HFFc6 (cell line): ENCODE data around the gene HIPK2. TPM values are rescaled to one million over a fixed set of nuclear protein-coding genes. Genes with fewer than 3 reads are reported as not detected.

Source experiments
- DNase-seq: peaks from one replicate; pipeline ENCODE4 v3.0.0-alpha.2; 2018
- H3K27ac Mint-ChIP-seq: 2 replicates; pipeline ENCODE4 v1.8.0; 2020; ENCODE audit warnings: mild to moderate bottlenecking, mixed read lengths
- H3K27me3 Mint-ChIP-seq: 2 replicates; pipeline ENCODE4 v1.8.0; 2021; ENCODE audit warnings: mild to moderate bottlenecking, moderate library complexity, mixed read lengths; ENCODE audit not compliant: insufficient read depth
- H3K36me3 Mint-ChIP-seq: 2 replicates; pipeline ENCODE4 v1.8.0; 2021; ENCODE audit warnings: low read depth, mixed read lengths
- H3K4me1 Mint-ChIP-seq: 2 replicates; pipeline ENCODE4 v1.8.0; 2020; ENCODE audit warnings: low read depth, mixed read lengths
- H3K4me3 Mint-ChIP-seq: 2 replicates; pipeline ENCODE4 v1.8.0; 2020; ENCODE audit warnings: mild to moderate bottlenecking, moderate library complexity, mixed read lengths
- H3K9me3 Mint-ChIP-seq: 2 replicates; pipeline ENCODE4 v1.8.0; 2020; ENCODE audit warnings: mild to moderate bottlenecking, mixed read lengths
- total RNA-seq, 6 experiments: library from RNA; stranded (reverse); fragmentation: NEBNext Ultra II Directional; extraction: Animal tissue kit (Norgen Biotek cat#: 25700); gene quantifications; 2 replicates in 1 of 6; 3 replicates in 5 of 6; pipeline ENCODE4 v1.2.3, GENCODE V29; 2021
- TF ChIP-seq, protein P1 (sequence below): fragments of 200-600 bp; sonication (generic); IDR thresholded peaks from 2 replicates; pipeline ENCODE4 v1.5.0; 2021; ENCODE audit warnings: antibody characterized with exemption, mild to moderate bottlenecking

Gene HIPK2
- total RNA-seq, 6 experiments from 2014 or later = 14.6 to 33.4 (median 31.4) TPM

DNA sequence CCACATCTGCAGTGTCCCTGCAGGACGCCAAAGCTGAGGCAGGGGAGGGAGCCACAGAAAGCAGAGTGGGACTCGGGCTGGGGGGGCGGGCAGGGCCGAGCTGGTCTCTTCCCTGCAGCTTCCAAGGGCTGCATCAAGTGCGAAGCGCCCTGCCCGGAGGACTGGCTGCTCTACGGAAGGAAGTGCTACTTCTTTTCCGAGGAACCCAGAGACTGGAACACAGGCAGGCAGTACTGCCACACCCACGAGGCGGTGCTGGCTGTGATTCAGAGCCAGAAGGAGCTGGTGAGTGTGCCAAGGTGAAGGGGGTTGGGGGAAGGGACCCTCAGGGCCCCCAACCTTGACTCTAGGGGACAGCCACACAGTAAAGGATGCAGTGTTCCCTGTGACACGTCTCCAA lies 237.6 kb downstream of the HIPK2 start:
- H3K36me3 Mint-ChIP-seq = no peaks in the 10 kb centered on the region
- no peaks in the 10 kb centered on the region for H3K4me1 Mint-ChIP-seq
- no peak overlapping the region for H3K27ac Mint-ChIP-seq
- H3K27me3 Mint-ChIP-seq = peaks cover 44% of the 10 kb centered on the region
- TF ChIP-seq, protein P1, sequence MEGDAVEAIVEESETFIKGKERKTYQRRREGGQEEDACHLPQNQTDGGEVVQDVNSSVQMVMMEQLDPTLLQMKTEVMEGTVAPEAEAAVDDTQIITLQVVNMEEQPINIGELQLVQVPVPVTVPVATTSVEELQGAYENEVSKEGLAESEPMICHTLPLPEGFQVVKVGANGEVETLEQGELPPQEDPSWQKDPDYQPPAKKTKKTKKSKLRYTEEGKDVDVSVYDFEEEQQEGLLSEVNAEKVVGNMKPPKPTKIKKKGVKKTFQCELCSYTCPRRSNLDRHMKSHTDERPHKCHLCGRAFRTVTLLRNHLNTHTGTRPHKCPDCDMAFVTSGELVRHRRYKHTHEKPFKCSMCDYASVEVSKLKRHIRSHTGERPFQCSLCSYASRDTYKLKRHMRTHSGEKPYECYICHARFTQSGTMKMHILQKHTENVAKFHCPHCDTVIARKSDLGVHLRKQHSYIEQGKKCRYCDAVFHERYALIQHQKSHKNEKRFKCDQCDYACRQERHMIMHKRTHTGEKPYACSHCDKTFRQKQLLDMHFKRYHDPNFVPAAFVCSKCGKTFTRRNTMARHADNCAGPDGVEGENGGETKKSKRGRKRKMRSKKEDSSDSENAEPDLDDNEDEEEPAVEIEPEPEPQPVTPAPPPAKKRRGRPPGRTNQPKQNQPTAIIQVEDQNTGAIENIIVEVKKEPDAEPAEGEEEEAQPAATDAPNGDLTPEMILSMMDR = no peak
- H3K9me3 Mint-ChIP-seq = no peaks in the 10 kb centered on the region
- H3K4me3 Mint-ChIP-seq = no peak overlapping the region
- DNase-seq = no peak

DNA sequence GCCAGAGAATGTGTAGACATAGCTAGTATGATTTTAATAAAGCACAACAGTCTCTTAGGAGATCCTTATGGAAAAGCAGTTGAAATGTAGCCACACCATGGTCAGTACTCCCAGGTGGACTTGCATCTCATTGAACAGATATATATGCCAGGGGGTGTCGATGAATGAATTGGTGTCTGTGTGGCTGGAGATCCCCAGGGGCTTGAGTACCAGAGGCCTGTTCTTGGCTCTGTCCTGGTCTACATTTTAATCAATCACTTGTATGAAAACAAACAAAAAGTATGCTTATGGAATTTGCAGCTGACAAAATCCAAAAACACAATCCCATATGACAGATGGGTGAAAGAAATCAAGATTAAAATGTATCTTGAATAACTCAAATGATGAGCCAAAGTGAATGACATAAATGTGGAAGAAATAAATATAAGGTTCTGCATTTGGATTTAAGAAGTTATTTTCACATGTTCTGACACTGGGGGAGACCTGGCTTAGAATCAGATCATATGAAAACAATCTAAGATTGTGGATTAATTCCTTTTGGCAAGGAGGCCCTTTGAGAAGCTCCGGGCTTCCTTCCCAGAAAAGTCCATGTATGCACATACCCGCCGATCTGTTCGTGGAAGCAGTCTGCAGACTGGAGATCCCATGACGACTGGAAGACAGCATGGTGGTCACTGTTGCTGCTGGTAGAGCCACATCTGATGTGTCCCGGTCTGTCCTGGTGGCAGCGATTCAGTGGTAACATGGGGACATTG lies 238.7 kb downstream of the HIPK2 start:
- Mint-ChIP-seq H3K9me3 (no peaks in the 10 kb centered on the region), H3K4me1 (no peaks in the 10 kb centered on the region), H3K27ac (no peak overlapping the region), H3K4me3 (no peak overlapping the region), H3K36me3 (no peaks in the 10 kb centered on the region), H3K27me3 (peaks cover 39% of the 10 kb centered on the region)
- DNase-seq = no peak
- TF ChIP-seq, protein P1 = no peak

DNA sequence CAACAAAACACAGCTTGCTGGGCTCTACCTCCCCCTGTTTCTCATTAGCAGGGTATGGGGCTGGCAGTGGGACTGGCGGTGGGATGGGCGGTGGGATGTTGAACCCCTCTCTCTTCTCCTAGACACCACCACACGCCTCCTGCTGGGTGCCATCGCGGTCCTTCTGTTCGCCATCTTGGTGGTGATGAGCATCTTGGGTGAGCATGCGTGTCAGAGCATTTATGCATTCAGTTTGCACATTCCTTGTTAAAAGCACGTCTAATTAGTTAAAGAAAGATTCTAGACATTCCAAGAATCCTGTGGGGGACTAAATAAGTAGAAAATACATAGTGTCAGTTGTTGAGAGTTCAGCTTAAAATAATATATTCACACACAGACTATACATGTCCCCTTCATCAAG lies 241.6 kb downstream of the HIPK2 start:
- Mint-ChIP-seq H3K9me3 (no peaks in the 10 kb centered on the region), H3K27ac (no peak overlapping the region), H3K27me3 (peaks cover 40% of the 10 kb centered on the region), H3K36me3 (no peaks in the 10 kb centered on the region), H3K4me1 (no peaks in the 10 kb centered on the region), H3K4me3 (no peak overlapping the region)
- no peak for DNase-seq
- TF ChIP-seq, protein P1 = no peak

DNA sequence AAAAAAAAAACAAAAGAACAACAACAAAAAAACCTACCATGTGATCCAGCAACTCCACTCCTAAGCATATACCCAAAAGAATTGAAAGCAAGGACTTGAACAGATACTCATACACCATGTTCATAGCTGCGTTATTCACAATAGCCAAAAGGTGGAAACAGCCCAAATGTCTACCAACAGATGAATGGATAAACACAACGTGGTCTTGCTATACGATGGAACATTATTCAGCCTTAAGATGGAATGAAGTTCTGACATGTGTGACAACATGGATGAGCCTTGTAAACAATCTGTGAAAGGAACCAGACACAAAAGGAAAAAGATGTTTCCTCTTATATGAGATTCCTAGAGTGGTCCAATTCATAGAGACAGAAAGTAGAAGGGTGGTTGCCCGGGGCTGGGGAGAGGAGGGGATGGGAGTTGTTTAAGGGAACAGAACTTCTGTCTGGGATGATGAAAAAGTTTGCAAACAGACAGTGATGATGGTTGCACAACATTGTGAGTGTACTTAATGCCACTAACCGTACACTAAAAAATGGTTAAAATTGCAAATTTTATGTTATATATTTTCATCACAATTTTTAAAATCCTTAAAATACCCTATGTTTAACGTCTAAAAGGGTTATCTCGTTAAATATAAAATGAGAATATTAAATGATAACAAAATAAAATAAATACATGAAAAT lies 242.7 kb downstream of the HIPK2 start:
- DNase-seq = no peak
- H3K27me3 Mint-ChIP-seq = peaks cover 35% of the 10 kb centered on the region
- TF ChIP-seq, protein P1 = no peak
- no peaks in the 10 kb centered on the region for H3K4me1 Mint-ChIP-seq
- no peak overlapping the region for H3K27ac Mint-ChIP-seq
- no peaks in the 10 kb centered on the region for H3K9me3 Mint-ChIP-seq
- no peaks in the 10 kb centered on the region for H3K36me3 Mint-ChIP-seq
- no peak overlapping the region for H3K4me3 Mint-ChIP-seq

DNA sequence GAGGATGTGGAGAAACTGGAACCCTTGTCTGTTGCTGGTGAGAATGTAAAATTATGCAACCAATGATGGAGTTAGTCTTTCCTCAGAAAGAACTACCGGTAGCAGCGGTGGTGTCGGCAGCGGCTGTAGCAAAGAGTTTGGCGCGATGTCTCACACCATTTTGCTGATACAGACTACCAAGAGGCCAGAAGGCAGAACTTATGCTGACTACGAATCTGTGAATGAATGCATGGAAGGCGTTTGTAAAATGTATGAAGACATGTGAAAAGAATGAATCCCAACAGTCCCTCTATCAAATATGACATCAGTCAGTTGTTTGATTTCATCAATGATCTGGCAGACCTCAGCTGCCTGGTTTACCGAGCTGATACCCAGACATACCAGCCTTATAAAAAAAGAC lies 243.7 kb downstream of the HIPK2 start:
- Mint-ChIP-seq H3K27me3 (peaks cover 27% of the 10 kb centered on the region), H3K36me3 (no peaks in the 10 kb centered on the region), H3K4me3 (no peak overlapping the region), H3K9me3 (no peaks in the 10 kb centered on the region), H3K27ac (no peak overlapping the region), H3K4me1 (no peaks in the 10 kb centered on the region)
- TF ChIP-seq, protein P1 = no peak
- no peak for DNase-seq
